K562 (cell line): ENCODE data around the gene CYFIP2. TPM values are rescaled to one million over a fixed set of nuclear protein-coding genes. Genes with fewer than 3 reads are reported as not detected.

Experiments
- ATAC-seq: fragments of 200-7000 bp; cut with Tn5 transposase; 3 replicates; pipeline ENCODE4 v1.9.1; 2020; ENCODE audit warnings: moderate library complexity
- BruUV-seq: library from RNA; stranded (reverse); fragments of 400-500 nt; replicated peaks from 2 replicates; lab custom pipeline; 2021; lab: Mats Ljungman, UMichigan
- CTCF ChIA-PET: fragments of 300-600 bp; formaldehyde crosslinking; extraction: SDS; loops from one replicate; lab custom pipeline; 2021; ENCODE audit warnings: low intra/inter-chr PET ratio; lab: Yijun Ruan, JAX
- POLR2A ChIA-PET: fragments of 300-600, 350-650 bp; sonication (Branson Sonifier 250); formaldehyde crosslinking; extraction: SDS; loops from one replicate; lab custom pipeline; 2021; ENCODE audit warnings: antibody characterized with exemption, inconsistent platforms; lab: Yijun Ruan, JAX
- DNase-seq, 4 experiments: peaks; one replicate each; pipeline versions ENCODE4 v3.0.0 to v3.0.0-alpha.2; 2011 to 2018; ENCODE audit warnings: low spot score in 3 of 4, mixed read lengths in 3 of 4; ENCODE audit errors: extremely low read depth in 1 of 4
- FAIRE-seq: peaks from 2 replicates; lab custom pipeline; 2011; peaks lifted over from hg19 to GRCh38; lab: Jason Lieb, UNC
- H2AFZ ChIP-seq: 2 replicates; pipeline ENCODE4 v1.6.0; 2011; ENCODE audit warnings: low read depth, low read length, control low read depth, inconsistent platforms
- H3K27ac ChIP-seq: fragments of 200-600 bp; 3 replicates; pipeline ENCODE4 v1.8.0; 2011; ENCODE audit warnings: low read depth, mild to moderate bottlenecking, control low read depth, inconsistent platforms, low read length, moderate library complexity, mixed read lengths; ENCODE audit errors: extremely low read depth
- H3K27me3 ChIP-seq, 2 experiments: fragments of 300-600 bp in 1 of 2; 2 replicates in 1 of 2; 3 replicates in 1 of 2; pipeline versions ENCODE4 v1.6.0 to v1.8.0; 2011; ENCODE audit warnings: inconsistent platforms in 2 of 2, low read length in 2 of 2, mild to moderate bottlenecking in 1 of 2, mixed read lengths in 1 of 2, moderate library complexity in 1 of 2; ENCODE audit not compliant: control insufficient read depth in 2 of 2, insufficient read depth in 2 of 2
- H3K36me3 ChIP-seq: fragments of 300-600 bp; 3 replicates; pipeline ENCODE4 v1.8.0; 2011; ENCODE audit warnings: mild to moderate bottlenecking, low read length, inconsistent platforms; ENCODE audit not compliant: control insufficient read depth, insufficient read depth
- H3K4me1 ChIP-seq, 2 experiments: fragments of 200-600 bp in 1 of 2; replicated peaks in 1 of 2; 2 replicates in 1 of 2; 3 replicates in 1 of 2; pipeline versions ENCODE4 v1.5.1 to v1.8.0; 2011; ENCODE audit warnings: inconsistent platforms in 2 of 2, low read length in 2 of 2, mild to moderate bottlenecking in 1 of 2, mixed read lengths in 1 of 2, moderate library complexity in 1 of 2; ENCODE audit not compliant: control insufficient read depth in 2 of 2, insufficient read depth in 2 of 2
- H3K4me2 ChIP-seq: 2 replicates; pipeline ENCODE4 v1.6.1; 2011; ENCODE audit warnings: low read length, control low read depth, inconsistent platforms, mixed read lengths; ENCODE audit not compliant: insufficient read depth
- H3K4me3 ChIP-seq: fragments of 200-600 bp; sonication (generic), shearing (Covaris generic); 2 replicates; pipeline ENCODE4 v1.5.1; 2016; ENCODE audit warnings: control low read depth, inconsistent platforms
- H3K79me2 ChIP-seq: fragments of 200-600 bp; 3 replicates; pipeline ENCODE4 v1.8.0; 2011; ENCODE audit warnings: low read length, inconsistent platforms; ENCODE audit not compliant: control insufficient read depth, insufficient read depth
- H3K9ac ChIP-seq, 2 experiments: 2 replicates each; pipeline versions ENCODE4 v1.6.0 to v1.6.1; 2011; ENCODE audit warnings: low read depth in 2 of 2, low read length in 2 of 2, control low read depth in 1 of 2, inconsistent platforms in 1 of 2, mild to moderate bottlenecking in 1 of 2, mixed read lengths in 1 of 2; ENCODE audit not compliant: insufficient read depth in 1 of 2
- H3K9me1 ChIP-seq: one replicate; pipeline ENCODE4 v1.6.0; 2011; ENCODE audit warnings: inconsistent platforms, mild to moderate bottlenecking, low read length, moderate library complexity; ENCODE audit not compliant: control insufficient read depth, insufficient read depth
- H3K9me3 ChIP-seq: replicated peaks from 2 replicates; pipeline ENCODE4 v1.5.1; 2011; ENCODE audit warnings: low read depth, low read length, inconsistent platforms; ENCODE audit not compliant: control insufficient read depth, insufficient read depth
- H4K20me1 ChIP-seq: replicated peaks from 2 replicates; pipeline ENCODE4 v1.6.1; 2011; ENCODE audit warnings: low read length, inconsistent platforms, mixed read lengths; ENCODE audit not compliant: control insufficient read depth, insufficient read depth
- CGGBP1 ChIP-seq: fragments of 250-450 bp; sonication (Bioruptor Pico); IDR thresholded peaks from 2 replicates; pipeline ENCODE4 v1.9.0; 2021; ENCODE audit warnings: mild to moderate bottlenecking
- MXD1 ChIP-seq: fragments of 250-450 bp; sonication (Bioruptor Pico); IDR thresholded peaks from 2 replicates; pipeline ENCODE4 v1.8.0; 2021; ENCODE audit warnings: borderline replicate concordance, mild to moderate bottlenecking, moderate library complexity; ENCODE audit not compliant: poor library complexity, severe bottlenecking
- POLR3A ChIP-seq: IDR thresholded peaks from 2 replicates; pipeline ENCODE4 v1.6.1; 2011; ENCODE audit warnings: borderline replicate concordance, mild to moderate bottlenecking, moderate library complexity; ENCODE audit not compliant: insufficient read length, insufficient read depth; ENCODE audit errors: extremely low read depth
- ZNF280A ChIP-seq: fragments of 450-650 bp; IDR thresholded peaks from 2 replicates; pipeline ENCODE4 v1.6.1; 2018; ENCODE audit warnings: mild to moderate bottlenecking, low read depth; ENCODE audit not compliant: partially characterized antibody
- ZNF655 ChIP-seq: fragments of 250-450 bp; sonication (Bioruptor Pico); IDR thresholded peaks from 2 replicates; pipeline ENCODE4 v1.5.0; 2021
- WGBS: fragments of 100-300 bp; shearing (Covaris generic); methylation state at CpG from one replicate; pipeline ENCODE4 v1.1.6; 2016; ENCODE audit warnings: low coverage, mixed read lengths; ENCODE audit not compliant: insufficient coverage; ENCODE audit errors: missing lambda C conversion rate; 5-methylcytosine and 5-hydroxymethylcytosine counted together
- in situ Hi-C: fragments of 300-500 bp; cut with MboI; formaldehyde crosslinking; loops from 4 replicates; pipeline ENCODE4 v1.15.0; 2018; ENCODE audit warnings: inconsistent platforms, mixed read lengths
- intact Hi-C: fragments of 100-400 bp; cut with micrococcal nuclease; formaldehyde crosslinking; loops from 2 replicates; pipeline ENCODE4 v1.14.2; 2022
- polyA plus RNA-seq, 8 experiments: library from polyadenylated mRNA; depleted of rRNA in 4 of 8; stranded (reverse) in 5 of 8; unstranded in 3 of 8; fragments of >200 nt; fragmentation: Nextera tagmentation in 2 of 8; fragmentation: Illumina TruSeq in 1 of 8; extraction: Ambion mirVana in 2 of 8; extraction: Trizol in 1 of 8; gene quantifications; 2 replicates each; pipeline versions ENCODE4 v1.2.1 to v1.2.3, GENCODE V29; 2011 to 2014; ENCODE audit warnings: inconsistent platforms in 1 of 8, missing spikeins in 1 of 8
- total RNA-seq, 7 experiments: library from RNA; depleted of rRNA in 6 of 7; stranded (reverse); fragments of >200 nt in 6 of 7; fragmentation: Illumina TruSeq in 2 of 7; extraction: Trizol in 2 of 7; gene quantifications; 2 replicates each; pipeline versions ENCODE4 v1.2.1 to v1.2.3, GENCODE V29; 2011 to 2021; ENCODE audit warnings: low replicate concordance in 1 of 7

Gene CYFIP2
- total and polyA plus RNA-seq, 9 of the 15 experiments (the other 6 are each of a cell fraction or from before 2014, with no cell fraction given), result 0.76 to 2.9 (median 1.4) TPM; not detected in 1

GRCh38 chr5:157285310-157286035 is 19.6 kb downstream of the CYFIP2 start:
- no peak for DNase-seq
- 0 out of 5 replicates have a peak, but pooled peaks cover 2 to 3% of the 10 kb centered on the region in 2 experiments for H3K27me3 ChIP-seq
- H3K9me3 ChIP-seq, result no peaks in the 10 kb centered on the region
- no peaks in the 10 kb centered on the region for H3K4me1 ChIP-seq
- ATAC-seq, result no peak
- in situ Hi-C loops (no loop called here), intact Hi-C loops (no loop called here)
- H3K36me3 ChIP-seq, result no peaks in the 10 kb centered on the region
- ChIA-PET POLR2A (interaction anchor here (0.7 to 1.5 kb wide), 2 partner anchors 14 to 631 kb away, joined by 3 to 6 read pairs; no protein-coding TSS in a partner anchor), CTCF (no interaction called here)
- no peak overlapping the region for H3K27ac ChIP-seq
- H3K4me2 ChIP-seq, result no peak overlapping the region
- no peaks in the 10 kb centered on the region for H3K9me1 ChIP-seq
- no peaks in the 10 kb centered on the region for H4K20me1 ChIP-seq
- no peak for FAIRE-seq
- BruUV-seq, result no TSS peak
- H3K79me2 ChIP-seq, result no peaks in the 10 kb centered on the region
- H3K9ac ChIP-seq, result no peak overlapping the region
- 8% methylated on average over 10 of the region's 10 CpGs for WGBS
- no peak overlapping the region for H3K4me3 ChIP-seq
- TF ChIP-seq ZNF655, result no peak
- H2AFZ ChIP-seq, result no peak overlapping the region

- Histone ChIP-seq H3K9ac (no peak overlapping the region), H3K27ac (no peak overlapping the region), H3K9me1 (no peaks in the 10 kb centered on the region), H3K79me2 (no peaks in the 10 kb centered on the region), H3K4me3 (no peak overlapping the region), H3K9me3 (no peaks in the 10 kb centered on the region), H3K4me2 (no peak overlapping the region), H3K27me3 (peaks cover 2 to 3% of the 10 kb centered on the region in 2 experiments; a peak in 1 of 5 replicates), H2AFZ (no peak overlapping the region), H4K20me1 (no peaks in the 10 kb centered on the region), H3K36me3 (no peaks in the 10 kb centered on the region), H3K4me1 (no peaks in the 10 kb centered on the region; a peak in 1 of 5 replicates)
- ChIA-PET POLR2A (interaction anchor here (0.8 kb wide), 1 partner anchor 9 kb away, joined by 3 read pairs; no protein-coding TSS in a partner anchor), CTCF (no interaction called here)
- FAIRE-seq (no peak), DNase-seq (no peak), ATAC-seq (no peak)
- BruUV-seq, result no TSS peak
- 18% methylated on average over 7 of the region's 7 CpGs for WGBS
- in situ Hi-C loops (no loop called here), intact Hi-C loops (no loop called here)
- no peak for TF ChIP-seq CGGBP1 (CRISPR knock-in tag)
- no peak for TF ChIP-seq POLR3A
- TF ChIP-seq ZNF280A, result no peak
- TF ChIP-seq MXD1 (CRISPR knock-in tag), result no peak
Observed at GRCh38 chr5:157286761-157287211, 20.9 kb downstream of the CYFIP2 start.
